IPS DF 6.9 (cell line): ENCODE data around the gene COG4.
A peak's percentile ranks its signal among the peaks of the same experiment; 100 is the strongest.

Experiments
- DNase-seq: peaks from one replicate; pipeline ENCODE4 v3.0.0-alpha.2; 2013; ENCODE audit warnings: low read depth, low spot score
- H3K27ac ChIP-seq: one replicate; pipeline ENCODE4 v1.5.1; 2013; ENCODE audit warnings: low read length, control low read depth
- H3K27me3 ChIP-seq: 2 replicates; pipeline ENCODE4 v1.6.1; 2013; ENCODE audit warnings: mild to moderate bottlenecking, low read length; ENCODE audit not compliant: control insufficient read depth, insufficient read depth
- H3K36me3 ChIP-seq: 2 replicates; pipeline ENCODE4 v1.6.1; 2013; ENCODE audit warnings: low read length; ENCODE audit not compliant: control insufficient read depth, insufficient read depth
- H3K4me1 ChIP-seq: 2 replicates; pipeline ENCODE4 v1.6.1; 2013; ENCODE audit warnings: low read length; ENCODE audit not compliant: control insufficient read depth, insufficient read depth
- H3K4me3 ChIP-seq: 2 replicates; pipeline ENCODE4 v1.5.1; 2013; ENCODE audit warnings: mild to moderate bottlenecking, low read length
- H3K9me3 ChIP-seq: 2 replicates; pipeline ENCODE4 v1.6.1; 2013; ENCODE audit warnings: low read length, inconsistent platforms; ENCODE audit not compliant: control insufficient read depth, insufficient read depth
- WGBS: extraction: QIAGEN DNeasy Blood & Tissue Kit; methylation state at CpG from one replicate; pipeline ENCODE4 v1.1.7; 2013; ENCODE audit warnings: mixed read lengths, missing lambda C conversion rate; ENCODE audit not compliant: insufficient read length, insufficient coverage; 5-methylcytosine and 5-hydroxymethylcytosine counted together

The COG4 gene

DNA sequence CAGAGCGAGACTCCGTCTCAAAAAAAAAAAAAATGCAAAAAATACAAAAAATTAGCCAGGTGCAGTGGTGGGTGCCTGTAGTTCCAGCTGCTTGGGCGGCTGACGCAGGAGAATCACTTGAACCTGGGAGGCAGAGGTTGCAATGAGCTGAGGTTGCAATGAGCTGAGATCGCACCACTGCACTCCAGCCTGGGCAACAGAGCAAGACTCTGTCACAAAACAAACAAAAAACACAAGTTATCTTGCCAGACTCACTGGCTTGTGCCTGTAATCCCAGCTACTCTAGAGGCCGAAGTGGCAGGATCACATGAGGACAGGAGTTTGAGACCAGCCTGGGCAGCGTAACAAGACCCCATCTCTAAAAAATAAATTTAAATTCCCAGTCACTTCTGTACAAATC is 81.0 kb downstream of the COG4 start:
- no peaks in the 10 kb centered on the region for H3K27me3 ChIP-seq
- no peak overlapping the region for H3K27ac ChIP-seq
- H3K9me3 ChIP-seq, result no peaks in the 10 kb centered on the region
- no CpG with 5 or more reads among the region's 7 CpGs for WGBS
- H3K36me3 ChIP-seq, result no peaks in the 10 kb centered on the region
- peaks cover 2% of the 10 kb centered on the region; the same call in 1 of the 2 replicates for H3K4me1 ChIP-seq
- no peak overlapping the region for H3K4me3 ChIP-seq
- no peak for DNase-seq

DNA sequence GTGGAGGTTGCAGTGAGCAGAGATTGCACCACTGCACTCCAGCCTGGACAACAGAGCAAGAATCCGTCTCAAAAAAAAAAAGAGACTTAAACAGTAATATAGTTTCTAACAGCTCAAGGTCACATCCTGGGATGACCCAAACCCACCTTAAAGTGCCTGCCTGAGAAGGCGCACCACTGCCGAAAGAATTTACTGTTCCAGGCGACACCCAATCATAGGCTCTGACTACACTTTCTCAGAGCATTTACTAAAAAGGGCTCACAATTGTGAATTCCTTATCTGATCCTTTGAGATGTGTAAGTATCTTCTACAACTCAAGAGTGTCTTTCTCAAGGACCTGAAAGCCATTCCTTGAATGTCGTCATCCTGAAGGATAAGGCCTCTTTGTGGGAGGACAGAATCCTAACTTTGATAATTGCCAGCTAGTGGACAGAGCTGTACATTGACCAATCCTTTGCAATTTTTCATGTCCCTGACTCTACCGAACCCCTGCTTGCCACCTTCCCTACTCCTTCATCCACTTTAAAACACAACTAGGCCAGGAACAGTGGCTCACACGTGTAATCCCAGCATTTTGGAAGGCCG is 81.9 kb downstream of the COG4 start:
- H3K27ac ChIP-seq, result no peak overlapping the region
- no CpG with 5 or more reads among the region's 8 CpGs for WGBS
- DNase-seq, result no peak
- H3K4me3 ChIP-seq, result no peak overlapping the region
- H3K9me3 ChIP-seq, result no peaks in the 10 kb centered on the region
- H3K36me3 ChIP-seq, result no peaks in the 10 kb centered on the region
- H3K27me3 ChIP-seq, result no peaks in the 10 kb centered on the region
- H3K4me1 ChIP-seq, result no peaks in the 10 kb centered on the region

DNA sequence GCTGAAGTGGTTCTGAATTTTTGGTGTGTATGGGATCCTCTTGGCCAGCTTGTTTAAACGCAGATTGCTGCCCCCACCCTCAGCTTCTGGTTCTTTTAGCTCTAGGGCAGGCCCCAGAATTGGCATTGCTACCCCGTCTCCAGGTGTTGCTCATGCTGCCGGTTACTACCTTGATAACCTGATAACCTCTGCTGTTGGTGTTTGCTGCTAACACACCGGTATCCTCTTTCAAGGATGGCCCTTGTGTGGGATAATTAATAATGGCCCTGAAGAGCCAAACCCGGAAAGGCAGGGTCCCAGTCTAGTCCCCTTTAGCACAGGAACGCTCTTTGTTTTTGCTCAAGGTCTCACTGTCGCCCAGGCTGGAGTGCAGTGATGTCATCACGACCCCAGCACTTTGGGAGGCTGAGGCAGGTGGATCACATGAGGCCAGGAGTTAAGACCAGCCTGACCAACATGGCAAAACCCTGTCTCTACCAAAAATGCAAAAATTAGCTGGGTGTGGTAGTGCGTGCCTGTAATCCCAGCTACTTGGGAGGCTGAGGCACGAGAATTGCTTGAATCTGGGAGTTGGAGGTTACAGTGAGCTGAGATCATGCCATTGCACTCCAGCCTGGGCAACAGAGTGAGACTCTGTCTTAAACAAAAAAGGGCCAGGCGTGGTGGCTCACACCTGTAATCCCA is 83.2 kb downstream of the COG4 start:
- H3K27ac ChIP-seq, result no peak overlapping the region
- no peaks in the 10 kb centered on the region for H3K27me3 ChIP-seq
- no peaks in the 10 kb centered on the region for H3K36me3 ChIP-seq
- H3K4me3 ChIP-seq, result no peak overlapping the region
- no peak for DNase-seq
- H3K4me1 ChIP-seq, result no peaks in the 10 kb centered on the region
- H3K9me3 ChIP-seq, result no peaks in the 10 kb centered on the region
- WGBS, result no CpG with 5 or more reads among the region's 11 CpGs

DNA sequence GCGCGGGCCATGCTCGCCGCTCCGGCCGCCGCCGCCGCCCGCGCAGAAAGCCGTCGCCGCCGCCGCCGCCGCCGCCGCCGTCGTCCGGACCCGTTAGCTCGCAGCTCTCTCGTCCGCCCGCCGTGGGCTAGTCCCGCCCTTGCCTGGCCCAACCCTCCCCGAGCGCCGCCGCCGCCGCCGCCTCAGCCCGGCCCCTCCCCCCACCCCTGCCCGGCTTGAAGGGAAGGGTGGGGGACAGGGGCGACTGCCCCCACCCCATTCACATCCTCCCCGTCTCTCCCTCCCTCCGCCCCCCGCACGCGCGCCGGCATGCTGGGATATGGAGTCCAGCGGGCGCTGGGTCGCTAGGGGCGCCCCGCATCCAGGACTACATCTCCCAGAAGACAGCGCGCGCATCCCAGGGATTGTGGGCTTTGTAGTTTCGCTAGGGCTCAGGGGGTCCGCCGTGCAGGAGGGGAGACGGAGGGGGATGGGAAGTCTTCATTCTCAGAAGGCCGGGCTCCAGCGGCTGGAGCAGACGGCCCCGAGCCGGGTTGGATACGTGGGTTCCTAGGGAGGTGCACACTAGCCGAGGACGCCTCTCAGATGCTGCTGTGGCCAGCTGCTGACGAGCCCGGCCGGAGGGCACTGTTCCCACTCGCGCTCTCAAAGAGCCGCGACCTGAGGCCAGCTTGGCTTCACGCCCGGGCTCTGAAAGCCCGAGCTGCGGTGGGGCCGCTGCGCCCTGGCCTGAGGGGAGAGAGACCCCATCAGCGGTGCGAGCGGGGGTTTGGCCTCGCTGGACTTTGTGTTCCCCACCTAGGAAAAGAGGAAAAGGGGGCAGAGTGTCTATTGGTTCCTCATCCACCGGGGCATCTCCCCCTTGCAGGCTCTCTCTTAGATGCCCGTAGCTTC is 84.1 kb downstream of the COG4 start, which contains the start of gene ST3GAL2:
ST3GAL2 (minus strand) TSS at position 132 of the 894 bp plus-strand sequence. CDS start 40,570 bp downstream, outside the sequence.
- Histone ChIP-seq H3K9me3 (no peaks in the 10 kb centered on the region), H3K4me3 (peak within 1 kb of the TSS; percentile 68), H3K27me3 (no peaks in the 10 kb centered on the region), H3K36me3 (peaks cover 3% of the 10 kb centered on the region; the same call in 1 of the 2 replicates), H3K4me1 (no peaks in the 10 kb centered on the region), H3K27ac (no peak within 1 kb of the TSS)
- DNase-seq, result peak; percentile 88
- no CpG with 5 or more reads among the region's 86 CpGs for WGBS

DNA sequence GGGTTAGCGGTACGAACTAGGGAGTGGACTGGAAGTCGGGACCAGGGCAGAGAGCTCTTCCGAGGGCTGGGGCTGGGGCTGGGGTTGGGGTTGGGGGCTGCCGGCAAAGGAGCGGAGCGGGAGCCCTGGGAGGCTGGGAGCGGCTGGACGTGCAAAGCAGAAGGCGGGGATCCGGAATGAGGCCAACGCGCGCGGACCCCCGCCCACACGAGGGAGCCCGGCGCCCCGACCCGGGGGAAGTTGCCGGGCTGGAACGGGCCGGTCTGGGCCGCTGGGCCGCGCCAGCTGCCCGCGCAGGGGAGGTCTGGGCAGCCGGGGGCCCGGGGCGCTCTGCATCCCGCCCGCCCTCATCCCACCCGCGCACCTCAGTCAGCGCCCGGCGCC is 84.8 kb downstream of the COG4 start:
- no peaks in the 10 kb centered on the region for H3K27me3 ChIP-seq
- no peaks in the 10 kb centered on the region for H3K4me1 ChIP-seq
- peak overlapping the region; percentile 68 for H3K4me3 ChIP-seq
- no CpG with 5 or more reads among the region's 39 CpGs for WGBS
- no peak overlapping the region for H3K27ac ChIP-seq
- no peaks in the 10 kb centered on the region for H3K9me3 ChIP-seq
- peaks cover 3% of the 10 kb centered on the region; the same call in 1 of the 2 replicates for H3K36me3 ChIP-seq
- no peak for DNase-seq

DNA sequence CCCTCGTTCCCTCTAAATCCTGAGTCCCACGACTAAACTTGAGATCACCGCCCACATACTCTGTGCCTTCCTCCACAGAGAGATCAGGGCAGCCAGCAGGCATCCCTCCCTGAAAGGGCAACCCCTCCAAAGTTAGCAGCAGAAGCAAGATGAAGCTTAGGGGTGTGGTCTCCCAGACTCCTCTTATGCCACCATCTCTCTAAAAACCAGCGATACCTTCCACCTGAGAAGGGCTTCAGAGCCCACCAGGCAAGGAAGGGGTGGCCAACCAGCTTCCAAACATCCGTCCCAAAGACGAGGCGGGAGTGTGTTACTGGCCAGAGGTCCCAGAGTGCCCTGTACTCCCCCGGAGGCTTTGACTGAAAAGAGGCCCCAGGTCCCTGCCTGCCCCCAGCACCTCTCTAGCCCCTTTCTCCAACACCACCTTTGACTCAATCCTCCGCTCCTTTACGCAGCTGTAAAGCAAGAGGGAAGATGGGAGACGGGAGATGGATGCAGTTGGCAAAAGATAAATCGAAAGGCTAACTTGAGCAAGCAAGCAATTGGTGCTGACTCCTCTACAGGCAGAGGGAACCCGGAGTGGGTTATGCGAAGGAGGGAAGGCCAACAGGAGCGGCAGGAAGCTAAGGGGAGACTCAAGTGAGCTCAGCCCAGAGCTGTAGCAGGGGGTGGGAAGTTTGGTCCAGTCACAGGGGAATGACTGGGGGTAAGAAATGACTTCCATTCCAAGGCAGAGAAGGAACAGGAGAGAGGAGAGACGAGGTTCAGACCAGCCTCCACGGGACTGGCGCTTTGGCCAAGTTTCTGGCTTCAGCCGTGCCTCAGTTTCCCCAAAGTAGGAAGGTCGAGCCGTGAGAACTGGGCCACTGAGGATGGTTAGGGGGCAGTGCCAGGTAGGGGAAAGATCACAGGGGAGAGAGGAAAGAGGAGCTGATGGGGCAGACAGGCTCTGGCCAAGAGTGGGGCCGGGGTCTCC is 85.5 kb downstream of the COG4 start:
- DNase-seq, result no peak
- no CpG with 5 or more reads among the region's 22 CpGs for WGBS
- H3K4me1 ChIP-seq, result no peaks in the 10 kb centered on the region

DNA sequence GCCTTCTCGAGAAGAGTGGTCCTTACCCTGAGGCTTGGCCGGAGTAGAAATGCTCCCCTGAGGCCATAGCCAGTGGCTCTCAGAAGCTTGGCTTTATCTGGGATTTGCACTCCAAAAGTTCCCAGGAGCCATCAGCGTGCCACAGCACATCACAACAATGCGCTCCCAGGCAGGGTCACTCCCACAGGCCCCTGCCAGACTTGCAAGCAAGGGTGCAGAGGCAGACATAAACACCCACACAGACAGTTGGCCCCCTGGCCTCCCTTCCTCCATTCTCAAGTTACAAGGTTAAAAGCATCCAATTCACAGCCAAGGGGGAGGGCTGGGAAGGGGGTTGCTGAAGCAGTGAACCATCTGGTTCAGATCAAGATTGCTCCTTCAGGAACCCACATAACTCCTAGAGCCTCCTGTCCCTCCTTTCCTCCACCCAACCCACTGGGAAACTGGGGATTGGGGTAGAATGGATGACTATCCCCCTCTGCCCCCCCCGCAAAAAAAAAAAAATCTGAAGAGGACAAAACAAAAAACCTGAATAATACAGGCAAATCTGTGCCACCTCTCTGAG is 86.3 kb downstream of the COG4 start:
- H3K27me3 ChIP-seq, result no peaks in the 10 kb centered on the region
- H3K4me1 ChIP-seq, result no peaks in the 10 kb centered on the region
- H3K27ac ChIP-seq, result no peak overlapping the region
- no CpG with 5 or more reads among the region's 5 CpGs for WGBS
- H3K4me3 ChIP-seq, result no peak overlapping the region
- H3K9me3 ChIP-seq, result no peaks in the 10 kb centered on the region
- no peak for DNase-seq
- peaks cover 3% of the 10 kb centered on the region; the same call in 1 of the 2 replicates for H3K36me3 ChIP-seq

More for the DNA sequence above, 85.5 kb downstream of the COG4 start:
- H3K9me3 ChIP-seq, result no peaks in the 10 kb centered on the region
- H3K27ac ChIP-seq, result no peak overlapping the region
- H3K27me3 ChIP-seq, result no peaks in the 10 kb centered on the region
- peak overlapping the region; percentile 68 for H3K4me3 ChIP-seq
- H3K36me3 ChIP-seq, result peaks cover 3% of the 10 kb centered on the region; the same call in 1 of the 2 replicates

DNA sequence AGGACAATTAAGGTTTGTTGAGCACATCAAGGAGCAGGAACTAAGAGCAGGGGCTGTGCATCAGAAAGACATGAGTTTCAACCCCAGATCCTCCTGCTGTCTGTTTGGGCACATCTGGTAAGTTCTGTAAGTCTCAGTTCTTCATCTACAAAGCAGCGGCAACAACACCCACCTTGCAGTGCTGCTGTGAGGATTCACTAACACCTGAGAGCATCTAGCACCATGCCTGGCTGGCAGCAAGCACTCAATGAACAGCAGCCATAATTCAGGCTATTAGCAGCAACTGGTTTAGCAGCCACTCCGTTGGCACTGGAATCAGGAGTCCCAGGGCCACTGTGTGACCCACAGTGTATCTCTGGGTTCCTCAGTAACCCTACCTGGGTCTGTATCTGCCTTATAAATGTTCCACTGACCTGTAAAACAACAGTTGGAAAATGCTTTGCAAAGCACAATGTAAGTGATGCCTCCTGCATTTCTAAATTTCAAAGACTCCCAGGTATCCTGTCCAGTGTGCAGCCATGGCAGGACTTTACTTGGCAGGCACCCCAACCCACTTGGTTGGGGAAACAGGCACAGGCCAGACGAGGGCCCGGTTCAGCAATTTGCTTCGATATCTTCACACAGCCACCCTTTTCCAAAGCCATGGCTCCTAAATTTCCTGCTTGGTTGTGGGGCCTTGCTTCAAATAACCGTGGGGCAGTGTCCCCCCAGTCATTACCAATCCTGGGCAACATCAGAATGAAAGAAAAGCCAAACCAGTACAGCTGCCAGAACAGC is 88.7 kb downstream of the COG4 start:
- Histone ChIP-seq H3K27ac (no peak overlapping the region), H3K4me1 (peaks cover 7% of the 10 kb centered on the region; the same call in 1 of the 2 replicates), H3K27me3 (no peaks in the 10 kb centered on the region), H3K4me3 (no peak overlapping the region), H3K36me3 (peaks cover 3% of the 10 kb centered on the region; the same call in 1 of the 2 replicates), H3K9me3 (no peaks in the 10 kb centered on the region)
- DNase-seq, result no peak
- no CpG with 5 or more reads among the region's 6 CpGs for WGBS
